Keratinocyte (primary cell): ENCODE data around the gene KCNK5. TPM values are rescaled to one million over a fixed set of nuclear protein-coding genes. Genes with fewer than 3 reads are reported as not detected.

Experiments used
- DNase-seq: peaks from one replicate; pipeline ENCODE4 v3.0.0-alpha.2; 2011; ENCODE audit warnings: low read depth, missing footprints, low spot score
- FAIRE-seq: peaks from 2 replicates; lab custom pipeline; 2011; peaks lifted over from hg19 to GRCh38; lab: Jason Lieb, UNC
- H2AFZ ChIP-seq: 2 replicates; pipeline ENCODE4 v1.6.0; 2012; ENCODE audit warnings: low read length, control low read depth, inconsistent platforms; ENCODE audit not compliant: control insufficient read depth
- H3K27ac ChIP-seq: 2 replicates; pipeline ENCODE4 v1.5.1; 2011; ENCODE audit warnings: low read length; ENCODE audit not compliant: control insufficient read depth, insufficient read depth
- H3K27me3 ChIP-seq: 3 replicates; pipeline ENCODE4 v1.6.0; 2011; ENCODE audit warnings: low read length; ENCODE audit not compliant: control insufficient read depth, insufficient read depth; ENCODE audit errors: extremely low read depth
- H3K36me3 ChIP-seq, 2 experiments: 2 replicates in 1 of 2; 3 replicates in 1 of 2; pipeline ENCODE4 v1.5.1; 2011; ENCODE audit warnings: low read length in 2 of 2, mild to moderate bottlenecking in 1 of 2; ENCODE audit not compliant: control insufficient read depth in 2 of 2, insufficient read depth in 2 of 2; ENCODE audit errors: extremely low read depth in 1 of 2
- H3K4me1 ChIP-seq: 3 replicates; pipeline ENCODE4 v1.5.1; 2011; ENCODE audit warnings: low read length; ENCODE audit not compliant: control insufficient read depth, insufficient read depth; ENCODE audit errors: extremely low read depth
- H3K4me2 ChIP-seq: 3 replicates; pipeline ENCODE4 v1.6.0; 2011; ENCODE audit warnings: low read depth, low read length; ENCODE audit not compliant: control insufficient read depth, insufficient read depth; ENCODE audit errors: extremely low read depth
- H3K4me3 ChIP-seq, 3 experiments: fragments of 200-600 bp in 1 of 3; sonication (generic) in 1 of 3; 2 replicates in 2 of 3; 3 replicates in 1 of 3; pipeline ENCODE4 v1.5.1; 2011 to 2016; ENCODE audit warnings: low read length in 3 of 3, mild to moderate bottlenecking in 3 of 3, control low read depth in 2 of 3, inconsistent platforms in 1 of 3, low read depth in 1 of 3, mixed read lengths in 1 of 3, mixed run types in 1 of 3, moderate library complexity in 1 of 3; ENCODE audit not compliant: control insufficient read depth in 2 of 3, insufficient read depth in 2 of 3; ENCODE audit errors: extremely low read depth in 1 of 3
- H3K79me2 ChIP-seq: 2 replicates; pipeline ENCODE4 v1.6.0; 2012; ENCODE audit warnings: low read length; ENCODE audit not compliant: control insufficient read depth, insufficient read depth
- H3K9ac ChIP-seq: 3 replicates; pipeline ENCODE4 v1.6.0; 2011; ENCODE audit warnings: low read length; ENCODE audit not compliant: control insufficient read depth, insufficient read depth; ENCODE audit errors: extremely low read depth
- H3K9me1 ChIP-seq: 3 replicates; pipeline ENCODE4 v1.6.0; 2011; ENCODE audit warnings: low read length; ENCODE audit not compliant: control insufficient read depth, insufficient read depth; ENCODE audit errors: extremely low read depth
- H3K9me3 ChIP-seq: 2 replicates; pipeline ENCODE4 v1.5.1; 2012; ENCODE audit warnings: low read depth, low read length; ENCODE audit not compliant: control insufficient read depth
- H4K20me1 ChIP-seq: 3 replicates; pipeline ENCODE4 v1.6.0; 2011; ENCODE audit warnings: low read length; ENCODE audit not compliant: control insufficient read depth, insufficient read depth; ENCODE audit errors: extremely low read depth
- EZH2 ChIP-seq: IDR thresholded peaks from one replicate; pipeline ENCODE4 v1.6.1; 2012; ENCODE audit warnings: inconsistent platforms, mild to moderate bottlenecking, low read length, moderate library complexity
- dilution Hi-C: fragments of 300-500 bp; cut with MboI; formaldehyde crosslinking; loops from one replicate; pipeline ENCODE4 v1.7.0; 2020; ENCODE audit warnings: low sequenced_read_pairs; ENCODE audit not compliant: extremely low pct_ligation_motif_present
- polyA plus RNA-seq, 5 experiments: library from polyadenylated mRNA; depleted of rRNA in 3 of 5; stranded (reverse) in 3 of 5; stranded (forward) in 1 of 5; unstranded in 1 of 5; fragments of >200 nt; gene quantifications; 1 replicate in 1 of 5; 2 replicates in 3 of 5; 3 replicates in 1 of 5; pipeline versions ENCODE4 v1.2.1 to v1.2.3, GENCODE V29; 2011 to 2012; ENCODE audit warnings: missing spikeins in 2 of 5, low read depth in 1 of 5, low replicate concordance in 1 of 5
- TF ChIP-seq, protein P1 (sequence below), 3 experiments: IDR thresholded peaks in 1 of 3; conservative IDR thresholded peaks in 1 of 3; optimal IDR thresholded peaks in 1 of 3; 2 replicates in 2 of 3; 3 replicates in 1 of 3; pipeline versions ENCODE3 to v1.5.1; 2011; ENCODE audit warnings: low read length in 3 of 3, mild to moderate bottlenecking in 3 of 3, moderate library complexity in 2 of 3, control low read depth in 1 of 3, inconsistent platforms in 1 of 3; ENCODE audit not compliant: insufficient read depth in 2 of 3; ENCODE audit errors: extremely low read depth in 1 of 3

Gene KCNK5
- polyA plus RNA-seq, 1 donor (not counting 4 experiments of a cell fraction or from before 2014, with no cell fraction given) = not detected

DNA sequence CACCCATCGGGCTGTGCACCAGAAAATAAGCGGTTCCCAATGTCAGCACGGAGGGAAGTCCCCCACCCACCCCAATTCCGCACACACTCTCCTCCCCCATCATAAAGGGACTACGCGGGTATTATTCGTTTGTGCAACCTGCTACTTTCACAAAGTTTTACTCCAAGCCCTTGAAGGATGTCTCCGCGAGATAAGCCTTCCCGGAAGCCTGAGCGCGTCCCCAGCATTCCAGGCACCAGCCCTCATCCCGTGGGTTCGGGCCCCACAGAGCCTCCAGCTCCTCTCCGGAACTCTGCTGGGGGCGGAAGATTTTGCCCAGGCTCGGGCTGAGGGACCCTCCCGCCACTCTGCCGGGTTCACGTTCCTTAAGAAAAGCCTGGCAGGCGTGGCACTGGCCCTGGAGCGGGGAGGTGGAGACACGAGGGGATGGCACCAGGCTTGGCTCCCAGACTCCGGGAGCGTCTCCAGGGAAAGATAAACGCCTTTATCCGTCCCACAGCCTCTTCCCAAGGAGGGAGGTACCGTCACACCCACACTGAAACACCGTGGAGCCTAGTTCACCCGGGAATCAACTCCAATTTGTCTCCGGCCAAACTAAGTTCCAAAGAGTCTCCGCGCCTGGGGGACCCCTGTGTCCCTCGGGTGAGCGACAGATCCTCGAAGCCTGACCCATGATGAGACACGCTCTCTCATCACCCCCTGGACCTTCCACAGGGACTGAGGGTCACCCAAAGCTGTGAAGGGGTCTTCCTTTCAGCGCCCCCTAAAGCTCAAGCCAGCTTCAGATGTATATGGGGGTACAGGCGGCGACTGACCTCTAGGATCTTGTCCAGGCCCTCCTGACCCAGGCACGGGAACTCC is 934 bp downstream of the KCNK5 start:
- no peaks in the 10 kb centered on the region for H3K79me2 ChIP-seq
- no peaks in the 10 kb centered on the region for H4K20me1 ChIP-seq
- peaks cover 13% of the 10 kb centered on the region for H3K4me1 ChIP-seq
- H3K9ac ChIP-seq = no peak overlapping the region
- DNase-seq (no peak), FAIRE-seq (no peak)
- H3K27me3 ChIP-seq = peaks cover 36% of the 10 kb centered on the region
- peak overlapping the region in 2 of 3 experiments; percentile 45 to 56 for H3K4me3 ChIP-seq
- no peak overlapping the region for H2AFZ ChIP-seq
- no peaks in the 10 kb centered on the region for H3K9me3 ChIP-seq
- TF ChIP-seq EZH2 = peak; percentile 80
- TF ChIP-seq, protein P1, sequence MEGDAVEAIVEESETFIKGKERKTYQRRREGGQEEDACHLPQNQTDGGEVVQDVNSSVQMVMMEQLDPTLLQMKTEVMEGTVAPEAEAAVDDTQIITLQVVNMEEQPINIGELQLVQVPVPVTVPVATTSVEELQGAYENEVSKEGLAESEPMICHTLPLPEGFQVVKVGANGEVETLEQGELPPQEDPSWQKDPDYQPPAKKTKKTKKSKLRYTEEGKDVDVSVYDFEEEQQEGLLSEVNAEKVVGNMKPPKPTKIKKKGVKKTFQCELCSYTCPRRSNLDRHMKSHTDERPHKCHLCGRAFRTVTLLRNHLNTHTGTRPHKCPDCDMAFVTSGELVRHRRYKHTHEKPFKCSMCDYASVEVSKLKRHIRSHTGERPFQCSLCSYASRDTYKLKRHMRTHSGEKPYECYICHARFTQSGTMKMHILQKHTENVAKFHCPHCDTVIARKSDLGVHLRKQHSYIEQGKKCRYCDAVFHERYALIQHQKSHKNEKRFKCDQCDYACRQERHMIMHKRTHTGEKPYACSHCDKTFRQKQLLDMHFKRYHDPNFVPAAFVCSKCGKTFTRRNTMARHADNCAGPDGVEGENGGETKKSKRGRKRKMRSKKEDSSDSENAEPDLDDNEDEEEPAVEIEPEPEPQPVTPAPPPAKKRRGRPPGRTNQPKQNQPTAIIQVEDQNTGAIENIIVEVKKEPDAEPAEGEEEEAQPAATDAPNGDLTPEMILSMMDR (optimal IDR thresholded peaks at IDR 0.05 in 1 of 3, IDR thresholded peaks at IDR 0.05 in 1 of 3, conservative IDR thresholded peaks at IDR 0.05 in 1 of 3; ENCODE audit: extremely low read depth in 1 of 3, insufficient read depth in 2 of 3, low read length in 3 of 3) = no peak
- peak overlapping the region; percentile 74 for H3K4me2 ChIP-seq
- no peaks in the 10 kb centered on the region for H3K9me1 ChIP-seq
- H3K27ac ChIP-seq = no peak overlapping the region
- dilution Hi-C loops = no loop called here
- H3K36me3 ChIP-seq = no peaks in the 10 kb centered on the region

DNA sequence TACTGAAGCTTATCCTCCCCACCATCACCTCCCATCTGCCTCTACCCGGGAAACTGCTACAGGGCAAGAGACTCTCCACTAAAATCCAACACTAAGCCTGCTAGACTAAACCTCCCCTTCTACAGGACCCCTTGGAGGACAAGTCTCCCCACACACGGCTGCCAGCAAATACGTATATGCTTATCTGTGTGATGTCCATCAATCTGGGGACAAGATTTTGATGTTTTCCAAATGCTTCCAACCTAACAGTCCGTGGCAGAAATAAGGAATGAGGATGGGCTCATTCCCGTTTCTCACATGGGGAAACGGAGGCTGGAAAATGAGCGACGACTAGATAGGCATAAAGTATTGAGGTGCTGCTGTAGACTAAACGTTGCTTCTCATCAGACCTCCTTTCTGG is 1.8 kb downstream of the KCNK5 start:
- TF ChIP-seq EZH2 = no peak
- TF ChIP-seq, protein P1 (optimal IDR thresholded peaks at IDR 0.05 in 1 of 3, IDR thresholded peaks at IDR 0.05 in 1 of 3, conservative IDR thresholded peaks at IDR 0.05 in 1 of 3; ENCODE audit: extremely low read depth in 1 of 3, insufficient read depth in 2 of 3, low read length in 3 of 3) = no peak
- no peak overlapping the region for H3K27ac ChIP-seq
- H3K27me3 ChIP-seq = peaks cover 36% of the 10 kb centered on the region
- no peaks in the 10 kb centered on the region for H3K79me2 ChIP-seq
- no peaks in the 10 kb centered on the region for H3K9me3 ChIP-seq
- no peaks in the 10 kb centered on the region for H4K20me1 ChIP-seq
- no peaks in the 10 kb centered on the region for H3K36me3 ChIP-seq
- no peak overlapping the region for H3K4me2 ChIP-seq
- H2AFZ ChIP-seq = no peak overlapping the region
- dilution Hi-C loops = no loop called here
- H3K4me3 ChIP-seq = no peak overlapping the region
- DNase-seq (no peak), FAIRE-seq (no peak)
- H3K9ac ChIP-seq = no peak overlapping the region
- H3K9me1 ChIP-seq = no peaks in the 10 kb centered on the region
- peaks cover 13% of the 10 kb centered on the region for H3K4me1 ChIP-seq
